IPS-15b (cell line): ENCODE results near the gene FDX2.

Source experiments
- H3K27me3 ChIP-seq: one replicate; pipeline ENCODE4 v1.6.1; 2013; ENCODE audit warnings: low read length; ENCODE audit not compliant: control insufficient read depth, insufficient read depth
- H3K36me3 ChIP-seq: one replicate; pipeline ENCODE4 v1.6.1; 2013; ENCODE audit warnings: low read length; ENCODE audit not compliant: control insufficient read depth, insufficient read depth
- H3K4me1 ChIP-seq: one replicate; pipeline ENCODE4 v1.6.1; 2013; ENCODE audit warnings: mild to moderate bottlenecking, low read length; ENCODE audit not compliant: control insufficient read depth, insufficient read depth
- H3K4me3 ChIP-seq: one replicate; pipeline ENCODE4 v1.5.1; 2013; ENCODE audit warnings: low read depth, low read length
- H3K9ac ChIP-seq: one replicate; pipeline ENCODE4 v1.6.1; 2013; ENCODE audit warnings: low read depth, mild to moderate bottlenecking, low read length
- H3K9me3 ChIP-seq: one replicate; pipeline ENCODE4 v1.6.1; 2013; ENCODE audit warnings: mild to moderate bottlenecking, low read length; ENCODE audit not compliant: control insufficient read depth, insufficient read depth

The FDX2 gene

DNA sequence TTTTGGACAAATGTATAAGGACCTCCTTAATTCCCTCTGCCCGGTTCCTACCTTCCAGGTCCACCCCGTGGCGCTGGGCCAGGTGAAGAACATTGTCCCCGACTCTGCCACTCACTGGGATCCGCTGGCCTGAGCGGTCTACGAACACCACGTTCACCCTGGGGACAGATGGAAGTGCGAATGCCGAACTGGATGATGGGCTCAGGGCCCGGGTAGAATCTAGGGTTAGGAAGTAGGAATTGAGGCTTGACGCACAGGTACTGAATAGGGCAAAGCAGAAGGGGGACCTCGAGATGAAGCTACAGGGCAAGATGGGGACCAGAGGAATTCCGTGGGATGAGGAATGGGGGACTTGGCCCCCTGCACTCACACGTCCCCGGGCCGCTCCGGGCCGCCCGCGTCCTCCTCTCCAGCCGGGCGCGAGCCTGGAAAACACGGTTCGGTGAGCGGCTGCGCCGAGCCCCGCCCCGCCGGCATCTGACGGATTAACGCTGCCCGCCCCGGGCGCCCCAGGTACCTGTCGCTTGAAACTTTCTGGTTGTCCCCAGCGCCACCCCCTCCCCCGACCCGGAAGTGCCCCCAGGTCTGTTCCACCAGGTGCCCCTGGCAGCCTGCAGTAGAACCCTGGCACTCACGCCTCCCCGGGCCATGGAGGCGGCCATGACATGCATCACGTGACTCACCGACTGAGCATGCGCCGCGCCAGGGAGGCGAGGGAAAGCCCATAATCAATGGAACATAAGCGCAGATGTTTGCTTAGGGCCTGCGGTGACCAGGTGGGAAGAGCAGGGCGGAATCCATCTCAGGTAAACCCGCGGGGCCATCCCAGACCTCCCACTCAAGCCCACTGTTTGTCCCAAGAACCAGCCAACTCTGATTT, at the start of gene FDX2:
Gene FDX2 (minus strand): TSS at position 681 of the 880 bp plus-strand sequence. CDS start 19 bp downstream, at position 662.
- no peaks in the 10 kb centered on the region for H3K27me3 ChIP-seq
- peak within 1 kb of the TSS; percentile 98 for H3K4me3 ChIP-seq
- peaks cover 26% of the 10 kb centered on the region for H3K36me3 ChIP-seq
- H3K9ac ChIP-seq = peak within 1 kb of the TSS; percentile 56
- no peaks in the 10 kb centered on the region for H3K9me3 ChIP-seq
- no peaks in the 10 kb centered on the region for H3K4me1 ChIP-seq

DNA sequence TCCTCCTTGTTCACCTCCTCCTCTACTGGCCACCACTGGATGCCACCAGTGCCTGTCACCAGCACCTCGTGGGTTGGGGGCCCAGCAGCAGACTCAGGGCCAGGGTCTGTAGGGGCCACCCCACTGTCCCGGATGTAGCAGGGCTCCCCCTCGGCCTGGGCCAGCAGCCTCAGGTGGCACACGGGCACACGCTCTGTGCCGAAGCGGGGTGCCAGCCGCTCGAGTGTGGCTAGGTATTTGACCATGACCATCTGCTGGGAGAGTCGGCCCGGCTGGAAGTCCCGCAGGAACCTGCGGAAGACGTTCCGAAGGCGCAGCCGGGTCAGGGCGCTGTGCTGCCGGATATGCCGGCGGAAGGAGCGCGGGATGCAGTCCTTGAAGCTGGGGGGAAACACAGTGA, 49.7 kb upstream of the FDX2 start:
- Histone ChIP-seq H3K9me3 (no peaks in the 10 kb centered on the region), H3K36me3 (peaks cover 45% of the 10 kb centered on the region), H3K9ac (no peak overlapping the region), H3K27me3 (no peaks in the 10 kb centered on the region), H3K4me1 (no peaks in the 10 kb centered on the region), H3K4me3 (no peak overlapping the region)

DNA sequence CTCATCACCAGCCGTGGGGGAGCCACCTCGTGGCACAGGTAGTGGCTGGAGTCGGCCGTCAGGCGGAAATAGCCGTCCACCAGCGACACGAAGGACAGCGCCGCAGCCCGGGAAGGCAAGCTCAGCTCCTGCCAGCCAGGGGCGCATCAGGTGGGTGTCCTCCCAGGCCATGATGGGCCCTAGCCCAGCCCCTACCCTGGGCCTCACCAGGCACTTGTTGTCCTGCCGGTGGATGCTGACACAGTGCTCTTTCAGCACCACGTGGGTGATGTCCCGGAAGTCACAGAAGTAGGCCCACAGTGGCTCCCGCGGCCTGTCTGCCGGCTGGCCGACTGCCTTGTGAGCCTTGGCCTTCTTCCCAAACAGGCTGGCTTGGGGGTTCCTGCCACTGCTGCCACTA, 48.8 kb upstream of the FDX2 start:
- Histone ChIP-seq H3K9ac (no peak overlapping the region), H3K4me3 (no peak overlapping the region), H3K4me1 (no peaks in the 10 kb centered on the region), H3K36me3 (peaks cover 45% of the 10 kb centered on the region), H3K9me3 (no peaks in the 10 kb centered on the region), H3K27me3 (no peaks in the 10 kb centered on the region)

DNA sequence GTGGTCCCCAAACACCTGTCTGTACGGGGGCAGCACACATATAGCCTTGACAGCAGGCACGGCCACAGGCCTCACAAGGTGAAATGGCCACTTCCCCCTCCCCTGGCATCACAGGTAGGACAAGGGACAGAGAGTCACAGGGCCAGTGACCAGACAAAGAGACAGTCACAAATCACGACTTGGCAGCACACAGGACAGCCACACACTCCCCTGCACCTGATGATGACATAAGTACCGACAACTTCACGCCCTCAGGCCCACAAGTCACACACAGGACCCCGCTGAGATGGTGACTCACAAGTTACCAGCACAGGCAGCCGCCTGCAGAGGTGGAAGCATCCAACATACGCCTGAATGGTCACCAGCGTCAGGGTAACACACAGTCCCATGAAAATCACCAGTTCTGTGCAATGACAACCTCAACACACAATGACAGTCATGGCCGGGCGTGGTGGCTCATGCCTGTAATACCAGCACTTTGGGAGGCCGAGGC, 48.0 kb upstream of the FDX2 start:
- no peaks in the 10 kb centered on the region for H3K4me1 ChIP-seq
- H3K9me3 ChIP-seq = no peaks in the 10 kb centered on the region
- H3K36me3 ChIP-seq = peaks cover 49% of the 10 kb centered on the region
- no peaks in the 10 kb centered on the region for H3K27me3 ChIP-seq
- H3K9ac ChIP-seq = no peak overlapping the region
- H3K4me3 ChIP-seq = no peak overlapping the region

DNA sequence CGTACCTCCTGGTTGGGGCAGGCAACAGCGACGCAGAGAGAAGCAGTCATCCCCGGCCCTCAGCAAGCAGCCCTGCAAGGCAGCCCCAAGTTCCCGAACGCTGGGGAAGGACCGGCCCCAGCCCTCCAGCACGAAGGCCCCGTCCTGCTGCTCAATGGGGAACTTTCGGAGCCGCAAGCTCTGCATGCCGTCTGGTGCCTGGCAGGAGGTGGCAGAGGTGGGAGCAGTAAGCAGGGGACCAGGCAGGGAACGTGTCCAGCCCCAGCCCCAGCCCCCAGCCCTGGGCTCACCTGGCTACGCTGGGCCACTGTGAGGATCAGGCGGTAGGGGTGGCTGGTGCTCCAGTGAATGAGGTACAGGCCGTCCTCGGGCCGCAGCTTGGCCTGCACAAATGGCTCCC, 46.4 kb upstream of the FDX2 start:
- no peak overlapping the region for H3K4me3 ChIP-seq
- H3K27me3 ChIP-seq = no peaks in the 10 kb centered on the region
- no peak overlapping the region for H3K9ac ChIP-seq
- H3K4me1 ChIP-seq = no peaks in the 10 kb centered on the region
- H3K9me3 ChIP-seq = no peaks in the 10 kb centered on the region
- H3K36me3 ChIP-seq = peaks cover 49% of the 10 kb centered on the region

DNA sequence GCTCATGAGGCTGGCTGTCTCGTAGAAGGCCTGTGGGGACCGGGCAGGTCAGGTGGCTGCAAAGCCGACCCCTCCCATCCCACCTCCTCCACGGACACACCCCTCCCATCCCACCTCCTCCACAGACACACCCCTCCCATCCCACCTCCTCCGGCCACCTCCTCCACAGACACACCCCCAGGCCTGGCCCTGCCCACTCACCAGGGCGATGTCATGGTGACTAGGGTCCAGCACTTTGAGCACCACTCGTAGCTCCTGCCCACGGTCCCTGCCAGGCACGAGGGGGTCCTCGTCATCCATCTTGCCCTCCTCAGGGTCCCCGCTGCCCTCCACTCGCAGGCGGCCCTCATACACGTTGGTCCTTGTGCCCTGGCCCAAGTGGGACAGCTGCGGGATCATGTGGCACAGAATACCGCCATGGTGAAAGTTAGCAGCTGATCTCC, 45.8 kb upstream of the FDX2 start:
- Histone ChIP-seq H3K4me1 (no peaks in the 10 kb centered on the region), H3K36me3 (peaks cover 52% of the 10 kb centered on the region), H3K9me3 (no peaks in the 10 kb centered on the region), H3K9ac (no peak overlapping the region), H3K27me3 (no peaks in the 10 kb centered on the region), H3K4me3 (no peak overlapping the region)

DNA sequence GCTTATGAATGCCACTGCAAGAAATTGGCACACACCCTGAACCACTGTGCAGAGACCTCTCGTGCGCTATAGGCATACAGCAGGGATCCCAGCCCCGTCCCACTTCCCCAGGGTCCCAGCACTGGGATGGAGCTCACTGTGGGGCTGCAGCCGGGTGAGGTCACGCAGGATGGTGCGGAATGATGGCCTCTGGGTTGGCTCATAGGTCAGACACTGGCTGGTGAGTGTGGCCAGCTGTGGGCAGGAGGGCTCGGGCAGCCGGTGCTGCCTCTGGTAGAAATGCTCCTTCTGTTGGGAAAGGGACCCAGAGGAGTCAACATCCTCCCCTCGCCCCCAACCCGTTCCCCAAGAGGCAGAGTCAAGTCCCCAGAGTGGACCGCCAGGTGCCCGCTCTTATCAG, 40.6 kb upstream of the FDX2 start:
- Histone ChIP-seq H3K27me3 (no peaks in the 10 kb centered on the region), H3K9ac (no peak overlapping the region), H3K36me3 (peaks cover 15% of the 10 kb centered on the region)

DNA sequence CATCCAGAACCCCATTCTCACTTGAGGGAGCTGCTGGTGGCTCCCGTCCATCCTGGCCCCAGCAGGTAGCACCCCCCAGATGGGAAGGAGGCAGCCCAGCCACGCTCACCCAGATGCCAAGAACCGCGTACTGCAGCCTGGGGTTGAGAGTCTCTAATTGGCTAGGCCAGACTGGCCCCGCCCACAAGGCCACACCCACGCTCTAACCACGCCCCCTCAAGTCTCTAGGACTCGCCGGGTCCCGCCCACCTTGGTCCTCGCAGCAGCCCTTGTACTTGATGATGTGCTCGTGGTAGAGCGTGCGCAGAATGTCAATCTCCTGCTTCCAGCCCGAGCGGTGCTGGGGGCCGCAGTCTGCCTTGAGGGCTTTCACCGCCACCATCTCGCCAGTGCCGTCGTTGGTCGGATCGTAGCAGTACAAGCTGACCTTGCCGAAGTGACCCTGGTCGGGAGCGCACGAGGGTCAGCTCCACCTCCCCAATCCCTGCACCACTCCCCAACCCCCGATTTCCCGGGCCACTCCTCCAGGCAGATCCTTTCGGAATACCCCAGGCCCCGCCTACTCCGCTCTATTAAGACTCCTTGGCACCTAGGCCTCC, 38.1 kb upstream of the FDX2 start:
- Histone ChIP-seq H3K36me3 (peaks cover 7% of the 10 kb centered on the region), H3K4me3 (peak overlapping the region; percentile 85), H3K9ac (no peak overlapping the region), H3K27me3 (no peaks in the 10 kb centered on the region), H3K9me3 (no peaks in the 10 kb centered on the region), H3K4me1 (no peaks in the 10 kb centered on the region)

More for the DNA sequence above, 40.6 kb upstream of the FDX2 start:
- H3K4me3 ChIP-seq = no peak overlapping the region
- no peaks in the 10 kb centered on the region for H3K9me3 ChIP-seq
- H3K4me1 ChIP-seq = no peaks in the 10 kb centered on the region

DNA sequence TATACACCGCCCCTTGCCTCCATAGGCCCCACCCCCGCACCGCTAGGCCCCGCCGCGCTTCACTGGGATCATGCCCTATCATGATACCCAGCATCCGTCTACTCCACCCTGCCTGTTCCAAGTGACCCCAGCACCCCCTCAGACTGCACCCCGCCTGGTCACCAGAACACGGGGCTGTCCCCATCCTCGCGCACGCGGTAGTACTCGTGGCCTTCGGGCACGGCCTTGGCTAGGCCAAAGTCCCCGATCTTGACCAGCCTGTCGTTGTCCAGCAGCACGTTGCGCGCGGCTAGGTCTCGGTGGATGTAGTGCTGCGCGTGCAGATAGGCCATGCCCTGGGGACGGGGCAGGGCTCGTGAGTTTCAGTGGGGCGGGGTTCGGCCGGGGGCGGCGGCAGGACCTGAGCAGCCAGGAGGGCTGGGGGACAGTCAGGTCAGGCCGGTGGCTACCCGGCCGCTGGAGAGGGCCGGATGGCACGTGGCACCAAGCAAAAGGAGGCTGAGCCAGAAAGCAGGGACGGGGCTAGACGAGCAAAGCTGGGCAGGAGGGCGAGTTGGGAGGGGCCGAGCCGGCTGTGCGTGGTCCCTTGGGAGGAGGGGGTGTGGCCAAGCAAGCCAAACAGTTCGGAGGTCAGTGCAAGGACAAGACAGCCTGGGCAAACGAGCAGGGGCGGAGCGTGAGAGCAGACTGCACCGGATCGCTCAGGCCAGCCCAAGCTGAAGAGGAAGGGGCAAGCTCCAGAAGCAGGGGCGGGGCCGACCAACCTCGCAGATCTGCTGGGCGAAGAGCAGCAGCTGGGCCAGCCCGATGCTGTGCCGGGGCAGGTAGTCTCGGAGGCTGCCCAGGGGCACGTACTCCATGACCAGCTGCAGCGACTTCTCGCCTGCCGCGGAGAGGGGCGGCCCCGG, 37.2 kb upstream of the FDX2 start:
- H3K4me3 ChIP-seq = peak overlapping the region; percentile 85
- H3K9me3 ChIP-seq = no peaks in the 10 kb centered on the region
- H3K9ac ChIP-seq = peak overlapping the region; percentile 65
- H3K4me1 ChIP-seq = no peaks in the 10 kb centered on the region
- no peaks in the 10 kb centered on the region for H3K27me3 ChIP-seq
- H3K36me3 ChIP-seq = peaks cover 7% of the 10 kb centered on the region

DNA sequence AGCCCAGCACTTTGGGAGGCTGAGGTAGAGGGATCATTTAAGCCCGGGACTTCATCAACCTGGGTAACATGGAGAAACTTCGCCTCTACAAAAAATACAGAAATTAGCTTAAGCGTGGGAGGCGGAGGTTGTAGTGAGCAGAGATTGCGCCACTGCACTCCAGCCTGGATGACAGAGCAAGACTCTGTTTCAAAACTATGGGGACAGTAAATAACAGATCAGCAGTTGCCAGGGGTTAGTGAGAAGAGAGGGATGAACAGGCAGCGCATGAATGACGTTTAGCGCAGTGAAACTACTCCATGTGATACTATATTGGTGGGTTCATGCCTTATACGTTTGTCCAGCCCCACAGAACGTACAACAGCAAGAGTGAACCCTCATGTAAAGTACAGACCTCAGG, 30.7 kb upstream of the FDX2 start:
- Histone ChIP-seq H3K27me3 (no peaks in the 10 kb centered on the region), H3K4me1 (no peaks in the 10 kb centered on the region), H3K36me3 (no peaks in the 10 kb centered on the region), H3K4me3 (no peak overlapping the region), H3K9me3 (no peaks in the 10 kb centered on the region), H3K9ac (no peak overlapping the region)

DNA sequence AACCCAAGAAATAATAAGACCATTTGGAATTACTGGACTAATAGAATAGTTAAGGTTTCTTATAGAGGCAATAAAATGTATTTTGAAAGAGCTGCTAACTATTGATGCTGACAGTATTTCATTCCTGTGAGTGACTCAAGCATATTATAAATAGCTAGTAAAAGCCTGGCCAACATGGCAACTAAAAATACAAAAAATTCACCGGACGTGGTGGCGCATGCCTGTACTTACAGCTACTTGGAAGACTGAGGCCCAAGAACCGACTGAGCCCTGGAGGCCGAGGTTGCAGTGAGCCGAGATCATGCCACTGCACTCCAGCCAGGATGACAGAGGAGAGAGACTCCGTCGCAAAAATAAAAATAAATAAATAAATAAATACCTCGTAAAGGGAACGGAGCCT, 29.0 kb upstream of the FDX2 start:
- no peaks in the 10 kb centered on the region for H3K27me3 ChIP-seq
- no peak overlapping the region for H3K4me3 ChIP-seq
- no peak overlapping the region for H3K9ac ChIP-seq
- no peaks in the 10 kb centered on the region for H3K9me3 ChIP-seq
- H3K36me3 ChIP-seq = no peaks in the 10 kb centered on the region
- H3K4me1 ChIP-seq = no peaks in the 10 kb centered on the region
